Right atrium auricular region (tissue), 2 donors: Measurements from ENCODE around the gene ST3GAL2. TPM values are rescaled to one million over a fixed set of nuclear protein-coding genes. Genes with fewer than 3 reads are reported as not detected.

Experiments used
- DNase-seq: peaks from one replicate; pipeline ENCODE4 v3.0.0-alpha.2; 2019; ENCODE audit warnings: low spot score
- H3K27ac ChIP-seq, 2 donors: fragments of 200-600 bp; sonication (generic); 1 replicate in 1 of 2; 2 replicates in 1 of 2; pipeline ENCODE4 v1.5.1; 2016 to 2019
- H3K27me3 ChIP-seq, 2 donors: fragments of 200-600 bp; sonication (generic); one replicate each; pipeline versions ENCODE4 v1.5.1 to v1.6.0; 2017 to 2019
- H3K36me3 ChIP-seq: fragments of 200-600 bp; sonication (generic); one replicate; pipeline ENCODE4 v1.5.1; 2016
- H3K4me1 ChIP-seq, 2 donors: fragments of 200-600 bp; sonication (generic); one replicate each; pipeline versions ENCODE4 v1.5.1 to v1.6.0; 2017 to 2019
- H3K4me3 ChIP-seq, 2 donors: fragments of 200-600 bp; sonication (generic); 1 replicate in 1 of 2; 2 replicates in 1 of 2; pipeline ENCODE4 v1.5.1; 2017 to 2019; ENCODE audit warnings: mild to moderate bottlenecking in 1 of 2, moderate library complexity in 1 of 2
- H3K9me3 ChIP-seq, 2 donors: fragments of 200-600 bp; sonication (generic); one replicate each; pipeline ENCODE4 v1.5.1; 2019
- total RNA-seq, 2 donors: library from RNA; depleted of rRNA; stranded (reverse); fragments of >200 nt; gene quantifications; one replicate each; pipeline ENCODE4 v1.1.0, GENCODE V29; 2016
- TF ChIP-seq, protein P1 (sequence below), 2 donors: fragments of 200-600 bp; sonication (generic); IDR thresholded peaks; one replicate each; pipeline ENCODE4 v1.5.1; 2019; ENCODE audit warnings: antibody characterized with exemption in 2 of 2

ST3GAL2 gene
- total RNA-seq, 2 donors from 2014 or later, result 13.5 to 16.9 TPM

DNA sequence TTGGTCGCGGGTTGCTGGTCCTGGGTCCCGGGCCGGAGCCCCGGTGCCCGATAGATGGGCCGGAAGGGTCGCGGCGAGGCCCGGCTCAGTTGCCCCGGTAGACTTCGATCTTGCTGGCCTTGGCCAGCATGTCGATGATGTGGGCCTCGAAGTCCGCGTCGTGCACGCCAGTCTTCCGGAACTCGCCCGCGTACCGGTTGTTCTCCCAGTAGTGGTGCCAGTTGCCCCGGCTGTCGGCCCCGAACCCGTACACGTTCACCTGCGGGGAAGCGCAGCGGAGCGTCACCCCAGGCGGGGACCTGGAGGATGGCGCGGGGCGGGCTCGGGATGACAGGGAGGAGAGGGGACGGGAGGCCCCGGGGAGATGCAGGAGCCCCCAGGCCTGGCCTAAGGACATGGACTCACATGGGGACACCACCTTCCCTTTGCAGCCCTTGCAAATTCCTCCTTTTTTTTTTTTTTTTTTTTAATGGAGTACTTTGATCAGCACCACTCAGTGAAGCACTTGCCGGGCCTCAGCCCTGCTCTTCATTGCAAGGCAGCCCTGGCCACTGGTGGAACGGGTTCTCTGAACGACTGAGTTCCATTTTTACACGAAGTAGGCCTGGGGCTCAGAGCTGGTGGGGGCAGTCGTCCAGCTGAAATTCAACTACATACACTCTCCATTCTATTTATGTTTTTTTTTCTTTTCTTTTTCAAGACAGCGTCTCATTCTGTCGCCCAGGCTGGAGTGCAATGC, 57.1 kb downstream of the ST3GAL2 start:
- H3K27me3 ChIP-seq, result no peaks in the 10 kb centered on the region

DNA sequence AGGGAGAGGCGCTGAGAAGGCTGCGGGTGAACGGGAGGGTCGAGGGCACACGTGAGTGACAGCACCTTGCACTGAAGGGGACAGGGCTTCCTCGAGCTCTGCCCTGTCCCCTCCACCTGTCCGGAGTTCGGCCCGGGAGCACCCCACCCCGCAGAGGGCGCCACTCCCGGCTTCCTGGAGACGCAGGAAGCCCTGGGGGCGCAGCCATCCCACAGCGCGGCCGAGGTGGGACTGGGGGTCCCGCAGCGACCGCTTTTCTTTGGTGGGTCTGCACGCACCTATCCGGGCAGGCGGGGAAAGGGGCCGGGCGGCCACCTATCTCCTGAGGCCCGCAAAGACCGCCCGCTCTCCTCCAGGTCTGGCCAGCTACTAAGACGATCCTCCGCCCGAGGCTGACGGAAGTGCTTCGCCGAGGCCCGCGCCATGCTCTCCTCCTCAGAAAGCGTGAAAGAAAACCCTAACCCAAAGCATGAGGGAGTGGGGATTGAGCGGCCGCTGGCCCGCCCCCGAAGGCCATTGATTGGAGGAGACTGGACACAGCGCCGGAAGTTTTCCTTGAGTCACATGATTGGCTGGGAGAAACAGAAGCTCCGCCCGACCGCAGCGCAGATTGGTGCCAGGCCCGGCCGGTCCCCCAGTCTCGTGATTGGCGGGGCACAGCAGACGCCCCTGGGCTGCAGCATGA, 57.8 kb downstream of the ST3GAL2 start:
- peak overlapping the region; percentile 78 to 88 for H3K27ac ChIP-seq
- H3K27me3 ChIP-seq, result no peaks in the 10 kb centered on the region
- peak overlapping the region; percentile 52 to 69 for H3K4me3 ChIP-seq
- no peaks in the 10 kb centered on the region for H3K9me3 ChIP-seq
- peaks cover 6% of the 10 kb centered on the region for H3K36me3 ChIP-seq
- peaks cover 0 to 29% of the 10 kb centered on the region in 2 donors for H3K4me1 ChIP-seq
- TF ChIP-seq, protein P1, sequence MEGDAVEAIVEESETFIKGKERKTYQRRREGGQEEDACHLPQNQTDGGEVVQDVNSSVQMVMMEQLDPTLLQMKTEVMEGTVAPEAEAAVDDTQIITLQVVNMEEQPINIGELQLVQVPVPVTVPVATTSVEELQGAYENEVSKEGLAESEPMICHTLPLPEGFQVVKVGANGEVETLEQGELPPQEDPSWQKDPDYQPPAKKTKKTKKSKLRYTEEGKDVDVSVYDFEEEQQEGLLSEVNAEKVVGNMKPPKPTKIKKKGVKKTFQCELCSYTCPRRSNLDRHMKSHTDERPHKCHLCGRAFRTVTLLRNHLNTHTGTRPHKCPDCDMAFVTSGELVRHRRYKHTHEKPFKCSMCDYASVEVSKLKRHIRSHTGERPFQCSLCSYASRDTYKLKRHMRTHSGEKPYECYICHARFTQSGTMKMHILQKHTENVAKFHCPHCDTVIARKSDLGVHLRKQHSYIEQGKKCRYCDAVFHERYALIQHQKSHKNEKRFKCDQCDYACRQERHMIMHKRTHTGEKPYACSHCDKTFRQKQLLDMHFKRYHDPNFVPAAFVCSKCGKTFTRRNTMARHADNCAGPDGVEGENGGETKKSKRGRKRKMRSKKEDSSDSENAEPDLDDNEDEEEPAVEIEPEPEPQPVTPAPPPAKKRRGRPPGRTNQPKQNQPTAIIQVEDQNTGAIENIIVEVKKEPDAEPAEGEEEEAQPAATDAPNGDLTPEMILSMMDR (IDR thresholded peaks at IDR 0.05), result peak in 1 of 2 donors; percentile 59
- DNase-seq, result peak; percentile 99

More for the DNA sequence above, 57.1 kb downstream of the ST3GAL2 start:
- Histone ChIP-seq H3K4me3 (peak overlapping the region; percentile 52 to 69), H3K4me1 (peaks cover 0 to 23% of the 10 kb centered on the region in 2 donors), H3K9me3 (no peaks in the 10 kb centered on the region), H3K36me3 (no peaks in the 10 kb centered on the region), H3K27ac (peak overlapping the region; percentile 78 to 88)
- DNase-seq, result no peak
- TF ChIP-seq, protein P1 (IDR thresholded peaks at IDR 0.05), result no peak

DNA sequence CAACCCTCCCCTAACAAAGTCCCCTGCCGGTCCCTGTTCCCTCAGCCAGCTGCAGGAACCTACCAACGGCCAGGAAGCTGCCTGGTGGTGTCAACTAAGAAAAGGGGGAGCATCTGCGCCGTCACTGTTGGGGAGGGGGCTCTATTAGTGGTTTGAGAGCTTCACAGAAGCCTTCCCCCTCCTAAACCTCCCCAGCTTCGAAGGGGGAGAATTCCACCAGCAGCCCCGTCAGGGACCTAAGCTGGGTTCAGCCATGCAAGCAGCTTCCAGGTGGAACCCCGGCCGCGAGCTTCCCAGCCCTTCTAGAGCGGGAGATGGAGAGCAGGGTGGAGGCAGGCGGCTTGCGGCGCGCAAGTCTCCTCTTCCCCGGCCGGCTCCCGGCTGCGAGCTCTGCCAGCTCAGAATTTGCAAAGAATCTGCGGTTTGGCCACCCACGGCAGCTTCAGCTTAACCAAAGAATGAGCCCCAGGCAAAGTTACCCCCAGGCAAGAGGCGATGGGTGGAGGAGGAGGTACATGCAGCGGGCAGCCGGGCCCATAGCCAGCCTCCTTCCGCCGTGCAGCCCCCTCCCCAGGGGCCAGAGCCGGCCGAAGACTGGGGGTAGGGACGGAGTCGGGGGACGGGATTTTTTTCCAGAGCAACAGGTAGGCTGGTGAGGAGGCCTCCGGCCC, 58.5 kb downstream of the ST3GAL2 start:
- peak overlapping the region; percentile 52 to 69 for H3K4me3 ChIP-seq
- no peaks in the 10 kb centered on the region for H3K9me3 ChIP-seq
- DNase-seq, result peak; percentile 64
- no peaks in the 10 kb centered on the region for H3K27me3 ChIP-seq
- TF ChIP-seq, protein P1 (IDR thresholded peaks at IDR 0.05), result no peak
- H3K4me1 ChIP-seq, result peaks cover 0 to 34% of the 10 kb centered on the region in 2 donors
- peaks cover 11% of the 10 kb centered on the region for H3K36me3 ChIP-seq
- H3K27ac ChIP-seq, result peak overlapping the region; percentile 78 to 88

DNA sequence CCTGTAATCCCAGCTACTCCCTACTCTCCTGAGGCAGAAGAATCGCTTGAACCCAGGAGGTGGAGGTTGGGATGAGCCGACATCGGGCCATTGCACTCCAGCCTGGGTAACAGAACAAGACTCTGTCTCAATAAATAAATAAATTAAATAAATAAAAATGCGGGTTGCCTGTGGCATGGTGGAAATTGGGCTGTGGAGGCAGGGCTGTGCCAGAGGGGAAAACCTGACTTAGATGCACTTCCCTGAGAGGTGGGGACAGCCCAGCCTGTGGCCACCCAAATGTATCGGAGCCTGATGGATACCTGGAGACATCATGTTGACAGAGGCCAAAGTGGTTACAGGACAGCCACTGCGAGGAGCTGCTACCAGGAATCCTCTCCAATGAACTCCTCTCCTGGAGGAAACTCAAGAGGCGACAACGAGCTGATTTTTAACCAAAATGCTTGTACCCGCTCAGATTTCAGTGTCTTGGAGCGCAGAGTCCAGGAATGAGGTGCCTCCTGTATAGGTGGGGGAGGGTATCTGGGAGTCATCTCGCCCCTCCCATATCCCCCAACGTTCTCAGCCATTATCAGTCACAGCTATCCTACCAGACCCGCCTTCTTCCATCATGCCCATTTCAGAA, 59.9 kb downstream of the ST3GAL2 start:
- Histone ChIP-seq H3K36me3 (peaks cover 25% of the 10 kb centered on the region), H3K4me3 (no peak overlapping the region), H3K27ac (no peak overlapping the region), H3K4me1 (peaks cover 0 to 34% of the 10 kb centered on the region in 2 donors), H3K27me3 (no peaks in the 10 kb centered on the region), H3K9me3 (no peaks in the 10 kb centered on the region)
- no peak for DNase-seq
- TF ChIP-seq, protein P1 (IDR thresholded peaks at IDR 0.05), result no peak

DNA sequence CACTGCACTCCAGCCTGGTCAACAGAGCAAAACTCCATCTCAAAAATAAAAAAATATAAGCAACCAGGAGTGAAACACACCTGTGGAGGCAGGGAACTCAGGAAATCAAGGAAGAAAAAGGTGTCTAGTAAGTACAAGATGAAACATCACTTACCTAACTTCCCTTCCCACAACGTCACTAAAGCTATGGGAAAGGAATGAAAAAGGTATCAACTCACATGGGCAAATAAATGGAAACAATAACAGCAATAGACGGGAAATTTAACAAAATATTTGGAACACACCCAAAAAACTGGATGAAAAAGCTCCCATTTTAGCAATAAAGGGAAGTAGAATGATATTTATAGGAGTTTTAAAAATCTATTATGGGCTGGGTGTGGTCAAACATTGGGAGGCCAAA, 61.1 kb downstream of the ST3GAL2 start:
- peaks cover 37% of the 10 kb centered on the region for H3K36me3 ChIP-seq
- peaks cover 0 to 34% of the 10 kb centered on the region in 2 donors for H3K4me1 ChIP-seq
- H3K9me3 ChIP-seq, result no peaks in the 10 kb centered on the region
- H3K27me3 ChIP-seq, result no peaks in the 10 kb centered on the region
- no peak overlapping the region for H3K4me3 ChIP-seq
- TF ChIP-seq, protein P1 (IDR thresholded peaks at IDR 0.05), result no peak
- no peak overlapping the region for H3K27ac ChIP-seq
- no peak for DNase-seq
